ENCODE measurements around the gene LIMS2. TPM values are rescaled to one million over a fixed set of nuclear protein-coding genes. Genes with fewer than 3 reads are reported as not detected.

LIMS2 gene
- total RNA-seq, 2 donors from 2014 or later: 2.4 to 4.8 TPM

DNA sequence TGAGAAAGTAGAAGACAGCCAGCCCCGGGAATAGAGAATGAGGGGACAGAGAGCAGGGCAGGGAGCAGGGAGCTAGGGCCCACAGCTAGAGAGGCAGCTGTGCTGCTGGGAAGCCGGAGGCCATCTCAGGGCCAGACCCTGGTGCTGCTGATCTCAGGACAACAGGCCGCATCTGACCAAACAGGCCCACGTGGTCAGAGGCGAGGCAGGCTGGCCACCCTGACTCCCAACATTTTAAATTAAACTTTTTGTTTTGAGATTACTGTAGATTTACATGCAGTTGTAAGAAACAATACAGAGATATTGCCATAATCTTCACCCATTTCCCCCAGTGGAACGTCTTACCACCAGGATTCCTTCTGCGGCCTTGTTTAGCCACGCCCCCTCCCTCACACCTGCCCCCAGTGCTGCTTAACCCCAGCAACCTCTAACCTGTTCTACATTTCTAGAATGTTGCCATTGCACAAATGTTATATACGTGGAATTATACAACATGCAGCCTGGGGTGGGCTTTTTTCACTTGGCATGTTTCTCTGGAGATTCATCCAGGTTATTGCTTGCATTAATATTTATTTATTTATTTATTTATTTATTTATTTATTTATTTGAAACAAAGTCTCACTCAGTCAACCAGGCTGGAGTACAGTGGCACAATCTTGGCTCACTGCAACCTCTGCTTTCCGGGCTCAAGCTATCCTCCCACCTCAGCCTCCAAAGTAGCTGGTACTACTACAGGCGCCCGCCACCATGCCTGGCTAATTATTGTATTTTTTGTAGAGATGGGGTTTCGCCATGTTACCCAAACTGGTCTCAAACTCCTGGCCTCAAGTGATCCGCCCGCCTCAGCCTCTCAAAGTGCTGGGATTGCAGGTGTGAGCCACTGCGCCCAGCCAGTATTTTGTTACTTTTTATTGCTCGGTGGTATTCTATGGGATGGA is 78.0 kb downstream of the LIMS2 start:
- no peak overlapping the region for H3K4me3 Mint-ChIP-seq
- no peak for ATAC-seq (replicated peaks)
- no peaks in the 10 kb centered on the region for H3K9me3 Mint-ChIP-seq
- H3K36me3 Mint-ChIP-seq (ENCODE audit: low read depth): no peaks in the 10 kb centered on the region
- H3K4me1 Mint-ChIP-seq: no peaks in the 10 kb centered on the region
- H3K27me3 Mint-ChIP-seq: no peaks in the 10 kb centered on the region
- no peak overlapping the region for H3K27ac Mint-ChIP-seq

DNA sequence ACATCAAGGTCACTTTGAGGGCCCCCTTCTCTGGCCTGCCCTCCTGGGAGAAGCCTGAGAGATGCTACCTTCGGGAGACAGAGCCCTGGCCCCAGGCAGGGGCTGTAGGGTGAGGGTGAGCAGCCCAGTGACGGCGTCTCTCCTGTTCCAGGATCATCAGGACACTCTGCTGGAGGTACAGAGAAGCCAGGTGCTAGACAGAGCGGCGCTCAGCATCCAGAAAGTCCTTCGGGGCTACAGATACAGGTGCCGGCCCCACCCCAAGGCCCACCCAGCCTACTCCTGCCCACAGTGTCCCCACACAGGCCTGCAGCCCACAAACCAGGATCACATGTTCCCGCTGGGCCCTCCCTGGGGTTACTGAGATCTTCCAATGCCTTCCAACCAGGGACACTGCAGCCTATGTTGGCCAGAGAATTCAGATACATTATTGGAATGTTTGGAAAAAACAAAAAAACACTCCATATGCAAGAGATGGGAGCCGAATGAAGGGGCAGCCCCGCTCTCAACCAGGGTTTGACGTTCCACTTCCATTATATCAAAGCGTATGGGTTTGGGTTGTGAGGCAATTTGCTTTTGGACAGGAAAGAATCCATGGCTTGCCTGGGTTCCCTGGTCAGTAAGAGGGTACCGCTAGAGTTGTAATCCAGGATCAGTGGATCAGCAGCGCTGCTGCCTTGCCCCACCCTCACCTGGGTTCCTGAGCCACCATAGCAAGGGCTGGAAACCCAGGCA is 78.9 kb downstream of the LIMS2 start:
- Mint-ChIP-seq H3K27me3 (no peaks in the 10 kb centered on the region), H3K27ac (no peak overlapping the region), H3K9me3 (no peaks in the 10 kb centered on the region), H3K4me1 (no peaks in the 10 kb centered on the region), H3K4me3 (no peak overlapping the region), H3K36me3 (ENCODE audit: low read depth) (no peaks in the 10 kb centered on the region)
- ATAC-seq (replicated peaks): no peak

DNA sequence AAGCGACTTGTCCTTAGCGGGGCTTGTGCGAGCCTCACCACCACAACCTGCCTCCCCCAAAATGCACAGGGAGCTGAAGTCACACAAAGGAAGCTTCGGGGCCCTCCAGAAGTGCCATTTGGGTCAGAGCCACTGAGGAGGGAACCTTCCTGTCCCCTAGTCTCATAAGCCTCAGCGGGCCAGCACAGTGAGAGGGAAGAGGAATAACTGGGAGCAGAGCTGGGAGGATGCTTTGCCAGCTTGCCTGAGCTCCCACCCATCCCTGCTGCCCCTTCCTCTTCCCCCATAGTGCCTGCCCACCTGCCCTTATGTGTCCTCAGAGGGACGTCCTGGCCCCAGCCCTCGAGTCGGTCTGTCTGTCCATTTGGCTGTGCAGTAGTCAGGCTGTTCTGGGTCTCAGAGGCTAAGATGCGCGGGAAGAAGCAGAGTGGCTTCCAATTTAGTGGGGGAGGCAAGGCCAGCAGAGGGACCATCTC is 81.2 kb downstream of the LIMS2 start:
- H3K27ac Mint-ChIP-seq: no peak overlapping the region
- H3K4me3 Mint-ChIP-seq: no peak overlapping the region
- H3K9me3 Mint-ChIP-seq: no peaks in the 10 kb centered on the region
- H3K4me1 Mint-ChIP-seq: no peaks in the 10 kb centered on the region
- H3K36me3 Mint-ChIP-seq (ENCODE audit: low read depth): no peaks in the 10 kb centered on the region
- no peaks in the 10 kb centered on the region for H3K27me3 Mint-ChIP-seq
- no peak for ATAC-seq (replicated peaks)

DNA sequence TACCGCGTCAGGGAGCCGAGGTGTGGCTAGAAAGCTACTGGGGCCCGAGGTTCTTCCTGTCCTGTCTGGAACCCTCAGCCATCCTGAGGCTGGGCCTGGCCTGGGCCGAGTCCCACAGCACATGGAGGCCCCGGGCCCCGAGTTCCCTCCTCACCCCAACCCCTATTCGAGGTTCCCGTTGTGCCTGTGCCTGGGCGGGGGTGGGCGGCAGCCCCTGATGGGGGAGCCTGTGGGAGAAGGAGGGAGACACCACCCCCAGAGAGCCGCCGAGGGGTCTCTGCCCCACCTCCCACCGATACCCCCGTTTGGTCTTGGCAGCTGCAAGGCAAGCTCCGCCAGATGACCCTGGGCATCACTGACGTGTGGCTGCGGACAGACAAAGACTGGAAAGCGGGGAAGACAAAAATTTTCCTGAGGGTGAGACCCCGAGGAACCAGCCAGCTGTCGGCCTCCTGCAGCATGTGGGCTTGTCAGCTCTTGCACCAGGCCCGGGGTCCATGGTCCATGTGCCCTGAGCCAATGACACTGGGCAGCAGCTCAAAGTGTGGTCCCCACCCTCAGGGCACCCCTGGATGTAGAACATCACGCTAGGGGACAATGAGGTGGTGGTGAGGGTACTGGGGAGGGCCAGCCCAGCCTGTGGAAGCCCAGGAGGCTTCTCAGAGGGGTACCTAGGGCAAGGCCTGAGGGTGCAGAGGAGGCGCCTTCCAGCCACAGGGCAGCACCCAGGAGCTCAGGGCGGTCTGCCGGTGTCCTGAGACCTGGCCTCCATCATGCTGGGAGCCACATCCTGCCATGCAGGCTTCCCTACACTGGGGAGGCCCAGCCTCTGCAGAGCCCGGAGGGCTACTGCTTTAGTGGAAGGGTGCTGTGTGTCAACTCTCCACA is 81.9 kb downstream of the LIMS2 start:
- Mint-ChIP-seq H3K4me1 (no peaks in the 10 kb centered on the region), H3K27me3 (no peaks in the 10 kb centered on the region), H3K36me3 (ENCODE audit: low read depth) (no peaks in the 10 kb centered on the region), H3K27ac (no peak overlapping the region), H3K9me3 (no peaks in the 10 kb centered on the region), H3K4me3 (no peak overlapping the region)
- ATAC-seq (replicated peaks): no peak

DNA sequence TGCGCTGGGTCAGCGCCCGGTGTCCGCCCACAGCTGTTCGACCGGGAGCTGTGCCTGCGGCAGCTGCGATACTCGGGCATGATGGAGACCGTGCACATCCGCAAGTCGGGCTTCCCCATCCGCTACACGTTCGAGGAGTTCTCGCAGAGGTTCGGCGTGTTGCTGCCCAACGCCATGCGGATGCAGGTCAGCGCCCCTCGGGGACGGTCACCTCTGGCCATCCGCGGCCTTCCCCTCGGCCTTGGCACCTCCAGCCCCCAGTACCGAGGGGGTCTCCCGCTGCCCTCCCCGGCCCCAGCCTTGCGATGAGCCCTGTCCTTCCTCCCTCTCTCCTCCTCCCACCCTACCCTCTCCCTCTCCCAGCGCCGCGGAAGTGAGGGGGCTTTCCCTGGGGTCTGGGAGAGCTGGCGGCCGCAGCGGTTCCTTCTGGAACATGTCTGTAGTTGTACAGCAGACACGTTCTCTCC is 82.5 kb downstream of the LIMS2 start:
- H3K9me3 Mint-ChIP-seq: no peaks in the 10 kb centered on the region
- no peaks in the 10 kb centered on the region for H3K36me3 Mint-ChIP-seq (ENCODE audit: low read depth)
- H3K4me3 Mint-ChIP-seq: no peak overlapping the region
- H3K27me3 Mint-ChIP-seq: no peaks in the 10 kb centered on the region
- no peaks in the 10 kb centered on the region for H3K4me1 Mint-ChIP-seq
- H3K27ac Mint-ChIP-seq: no peak overlapping the region
- ATAC-seq (replicated peaks): no peak

GRCh38 chr2:127591221-127591923 is 84.0 kb downstream of the LIMS2 start:
- Mint-ChIP-seq H3K4me1 (no peaks in the 10 kb centered on the region), H3K36me3 (ENCODE audit: low read depth) (no peaks in the 10 kb centered on the region), H3K9me3 (no peaks in the 10 kb centered on the region), H3K27ac (no peak overlapping the region), H3K4me3 (no peak overlapping the region), H3K27me3 (no peaks in the 10 kb centered on the region)
- ATAC-seq (replicated peaks): peak; percentile 84

DNA sequence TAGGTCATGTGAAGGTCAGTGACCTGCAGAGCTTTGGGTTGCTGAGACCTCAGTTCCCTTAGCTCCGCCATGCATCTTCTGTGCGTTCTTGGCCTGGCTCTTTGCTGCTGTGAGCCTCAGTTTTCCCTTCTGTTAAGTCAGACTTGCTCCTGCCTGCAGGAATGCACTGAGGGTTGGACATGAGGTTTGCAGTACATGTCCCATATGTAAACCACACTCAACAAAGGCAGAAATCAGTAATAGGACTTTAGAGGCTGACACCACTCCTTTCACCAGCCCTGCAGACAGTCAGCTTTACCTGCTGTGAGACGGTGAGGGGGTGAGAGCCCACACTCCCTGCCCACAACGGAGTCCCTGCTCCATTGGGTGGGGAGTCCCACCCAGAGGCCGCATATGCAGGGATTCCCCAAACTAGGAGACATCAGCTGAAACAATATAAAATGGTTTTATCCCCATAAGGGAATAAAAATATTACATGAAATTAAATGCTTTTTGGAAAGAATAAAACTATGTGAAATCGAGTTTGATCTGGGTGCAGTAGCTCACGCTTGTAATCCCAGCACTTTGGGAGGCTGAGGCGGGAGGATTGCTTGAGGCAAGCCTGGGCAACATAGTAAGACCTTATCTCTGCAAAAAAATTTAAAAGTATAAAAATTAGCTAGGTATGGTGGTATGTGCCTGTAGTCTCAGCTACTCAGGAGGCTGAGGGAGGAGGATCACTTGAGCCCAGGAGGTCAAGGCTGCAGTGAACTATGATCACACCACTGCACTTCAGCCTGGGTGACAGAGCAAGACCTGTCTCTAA is 84.7 kb downstream of the LIMS2 start:
- Mint-ChIP-seq H3K9me3 (no peaks in the 10 kb centered on the region), H3K27me3 (no peaks in the 10 kb centered on the region), H3K4me3 (no peak overlapping the region), H3K36me3 (ENCODE audit: low read depth) (no peaks in the 10 kb centered on the region), H3K4me1 (no peaks in the 10 kb centered on the region), H3K27ac (no peak overlapping the region)
- no peak for ATAC-seq (replicated peaks)

DNA sequence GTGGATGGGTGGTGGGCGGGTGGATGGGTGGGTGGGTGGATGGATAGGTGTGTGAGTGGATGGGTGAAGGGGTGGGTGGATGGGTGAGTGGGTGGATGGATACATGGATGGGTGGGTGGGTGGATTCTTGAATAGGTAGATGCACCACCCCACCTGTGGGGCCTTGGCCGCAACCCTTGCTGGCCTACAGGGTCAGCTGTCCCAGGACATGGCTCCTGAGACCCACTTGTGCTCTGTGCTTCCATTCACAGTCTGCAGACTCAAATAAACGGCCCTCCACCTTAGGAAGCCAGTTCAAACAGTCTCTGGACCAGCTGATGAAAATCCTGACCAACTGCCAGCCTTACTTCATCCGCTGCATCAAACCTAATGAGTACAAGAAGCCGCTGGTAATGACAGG is 85.5 kb downstream of the LIMS2 start:
- Mint-ChIP-seq H3K4me3 (no peak overlapping the region), H3K27me3 (no peaks in the 10 kb centered on the region), H3K36me3 (ENCODE audit: low read depth) (no peaks in the 10 kb centered on the region), H3K9me3 (no peaks in the 10 kb centered on the region), H3K4me1 (no peaks in the 10 kb centered on the region), H3K27ac (no peak overlapping the region)
- ATAC-seq (replicated peaks): no peak

- Mint-ChIP-seq H3K27me3 (no peaks in the 10 kb centered on the region), H3K27ac (no peak overlapping the region)
These were observed 86.0 kb downstream of the LIMS2 start for GRCh38 chr2:127589358-127589757.

More at GRCh38 chr2:127589358-127589757, 86.0 kb downstream of the LIMS2 start:
- Mint-ChIP-seq H3K36me3 (ENCODE audit: low read depth) (no peaks in the 10 kb centered on the region), H3K9me3 (no peaks in the 10 kb centered on the region), H3K4me1 (no peaks in the 10 kb centered on the region), H3K4me3 (no peak overlapping the region)
- no peak for ATAC-seq (replicated peaks)

Other genes starting within 250 kb of the LIMS2 start
- 10 to 100 TPM; 33.3 to 43.8 TPM for gene IWS1, start 149.0 kb downstream of the LIMS2 start, total RNA-seq
- gene MYO7B, start 139.8 kb downstream of the LIMS2 start, total RNA-seq: under 1 TPM; 0.16 to 0.19 TPM
- gene GPR17, start 29.4 kb downstream of the LIMS2 start, total RNA-seq: not detected
- gene SFT2D3, start 26.0 kb upstream of the LIMS2 start, total RNA-seq: 1 to 10 TPM; 2.5 to 2.9 TPM
- gene WDR33, start 135.6 kb upstream of the LIMS2 start, total RNA-seq: 10 to 100 TPM; 72.6 to 80.3 TPM
- gene POLR2D, start 182.6 kb upstream of the LIMS2 start, total RNA-seq: 10 to 100 TPM; 55.5 to 76.2 TPM
- 10 to 100 TPM; 13.8 to 17.6 TPM for gene AMMECR1L, start 210.4 kb upstream of the LIMS2 start, total RNA-seq